ENCODE data around the gene SPRED2.

DNA sequence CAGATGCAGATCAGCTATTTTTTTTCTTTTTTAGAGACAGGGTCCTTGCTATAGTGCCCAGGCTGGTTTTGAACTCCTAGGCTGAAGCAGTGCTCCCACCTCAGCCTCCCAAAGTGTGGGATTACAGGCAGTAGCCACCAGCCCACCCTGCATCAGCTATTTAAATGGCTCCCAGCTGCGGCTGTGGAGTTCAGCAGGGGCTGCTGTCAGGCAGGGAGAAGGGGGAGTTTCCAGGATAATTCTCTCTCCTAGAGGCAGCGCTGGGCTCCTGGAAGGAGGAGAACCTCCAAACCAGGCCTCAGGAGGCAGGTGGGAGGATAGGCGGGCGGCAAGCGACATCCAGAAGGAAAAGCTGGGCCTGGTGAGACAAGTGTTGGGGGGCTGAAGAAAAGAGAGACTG, 139.0 kb downstream of the SPRED2 start:
- TF ChIP-seq POLR2A (IDR thresholded peaks at IDR 0.05; ENCODE audit: low read length) (no peak), GATA1 (IDR thresholded peaks at IDR 0.05; ENCODE audit: low read depth, low read length) (no peak)
